Endothelial cell of umbilical vein (primary cell): Measurements from ENCODE around the gene SSNA1. TPM values are rescaled to one million over a fixed set of nuclear protein-coding genes. Genes with fewer than 3 reads are reported as not detected.
A peak's percentile ranks its signal among the peaks of the same experiment; 100 is the strongest.

ENCODE experiments used
- BruUV-seq: library from RNA; stranded (reverse); fragments of 400-500 nt; replicated peaks from 2 replicates; lab custom pipeline; 2021; lab: Mats Ljungman, UMichigan
- CTCF ChIA-PET: fragments of 300-600, 350-600 bp; sonication (Branson Sonifier 250); formaldehyde crosslinking; loops from one replicate; lab custom pipeline; 2021; ENCODE audit warnings: antibody characterized with exemption, inconsistent platforms; lab: Charles Lee
- POLR2A ChIA-PET: fragments of 300-600, 350-600 bp; sonication (Branson Sonifier 250); formaldehyde crosslinking; loops from one replicate; lab custom pipeline; 2021; ENCODE audit warnings: antibody characterized with exemption, inconsistent platforms; lab: Charles Lee
- DNase-seq: peaks from one replicate; pipeline ENCODE4 v3.0.0-alpha.2; 2011; ENCODE audit warnings: low read depth, low spot score
- FAIRE-seq: peaks from 2 replicates; lab custom pipeline; 2011; peaks lifted over from hg19 to GRCh38; lab: Jason Lieb, UNC
- H2AFZ ChIP-seq: 2 replicates; pipeline ENCODE4 v1.6.0; 2012; ENCODE audit warnings: low read depth, low read length, control low read depth, inconsistent platforms
- H3K27ac ChIP-seq: 2 replicates; pipeline ENCODE4 v1.5.1; 2011; ENCODE audit warnings: low read depth, mild to moderate bottlenecking, control low read depth, low read length, moderate library complexity; ENCODE audit not compliant: insufficient read depth
- H3K27me3 ChIP-seq, 2 experiments: 2 replicates each; pipeline versions ENCODE4 v1.6.0 to v1.6.1; 2011; ENCODE audit warnings: low read length in 2 of 2, mixed read lengths in 1 of 2; ENCODE audit not compliant: control insufficient read depth in 2 of 2, insufficient read depth in 2 of 2
- H3K36me3 ChIP-seq, 2 experiments: 2 replicates in 1 of 2; 3 replicates in 1 of 2; pipeline ENCODE4 v1.5.1; 2011; ENCODE audit warnings: low read length in 2 of 2, mild to moderate bottlenecking in 1 of 2, moderate library complexity in 1 of 2; ENCODE audit not compliant: control insufficient read depth in 2 of 2, insufficient read depth in 2 of 2; ENCODE audit errors: extremely low read depth in 1 of 2
- H3K4me1 ChIP-seq: 3 replicates; pipeline ENCODE4 v1.5.1; 2011; ENCODE audit warnings: mild to moderate bottlenecking, low read length; ENCODE audit not compliant: control insufficient read depth, insufficient read depth; ENCODE audit errors: extremely low read depth
- H3K4me2 ChIP-seq: 2 replicates; pipeline ENCODE4 v1.6.1; 2011; ENCODE audit warnings: low read length, control low read depth, mixed read lengths; ENCODE audit not compliant: insufficient read depth
- H3K4me3 ChIP-seq, 3 experiments: fragments of 200-600 bp in 1 of 3; sonication (generic), shearing (Covaris generic) in 1 of 3; replicated peaks in 1 of 3; 2 replicates each; pipeline ENCODE4 v1.5.1; 2011 to 2016; ENCODE audit warnings: control low read depth in 3 of 3, low read length in 3 of 3, mild to moderate bottlenecking in 2 of 3, inconsistent platforms in 1 of 3, low read depth in 1 of 3, moderate library complexity in 1 of 3; ENCODE audit not compliant: insufficient read depth in 1 of 3
- H3K79me2 ChIP-seq: 2 replicates; pipeline ENCODE4 v1.6.0; 2012; ENCODE audit warnings: low read length, inconsistent platforms; ENCODE audit not compliant: control insufficient read depth, insufficient read depth
- H3K9ac ChIP-seq: replicated peaks from 2 replicates; pipeline ENCODE3; 2011; ENCODE audit warnings: low read length, control low read depth; ENCODE audit not compliant: insufficient read depth; ENCODE audit errors: extremely low read depth
- H3K9me1 ChIP-seq: replicated peaks from 3 replicates; pipeline ENCODE4 v1.6.0; 2011; ENCODE audit warnings: mild to moderate bottlenecking, low read length; ENCODE audit not compliant: control insufficient read depth, insufficient read depth; ENCODE audit errors: extremely low read depth
- H3K9me3 ChIP-seq: replicated peaks from 2 replicates; pipeline ENCODE4 v1.5.1; 2012; ENCODE audit warnings: low read length, inconsistent platforms; ENCODE audit not compliant: control insufficient read depth, insufficient read depth
- H4K20me1 ChIP-seq: replicated peaks from 2 replicates; pipeline ENCODE3; 2011; ENCODE audit warnings: mild to moderate bottlenecking, low read length; ENCODE audit not compliant: control insufficient read depth, insufficient read depth; ENCODE audit errors: extremely low read depth
- EZH2 ChIP-seq: IDR thresholded peaks from 2 replicates; pipeline ENCODE4 v1.6.1; 2012; ENCODE audit warnings: borderline replicate concordance, low read depth, mild to moderate bottlenecking, moderate library complexity, low read length, inconsistent platforms; ENCODE audit not compliant: severe bottlenecking
- FOS ChIP-seq: IDR thresholded peaks from 2 replicates; pipeline ENCODE4 v1.6.1; 2011; ENCODE audit warnings: mild to moderate bottlenecking, low read length, moderate library complexity, borderline replicate concordance; ENCODE audit not compliant: insufficient read depth
- GATA2 ChIP-seq: IDR thresholded peaks from 2 replicates; pipeline ENCODE4 v1.7.0; 2011; ENCODE audit warnings: low read depth, mild to moderate bottlenecking, moderate library complexity, mixed read lengths, low read length; ENCODE audit not compliant: insufficient read length, insufficient read depth
- JUN ChIP-seq: IDR thresholded peaks from 2 replicates; pipeline ENCODE4 v1.6.1; 2011; ENCODE audit warnings: borderline replicate concordance, low read depth; ENCODE audit not compliant: insufficient read length, insufficient read depth
- MYC ChIP-seq: IDR thresholded peaks from one replicate; pipeline ENCODE4 v1.6.1; 2011; ENCODE audit warnings: mild to moderate bottlenecking, low read depth, low read length
- POLR2A ChIP-seq: IDR thresholded peaks from 2 replicates; pipeline ENCODE4 v1.6.1; 2012; ENCODE audit warnings: low read depth, mild to moderate bottlenecking, control low read depth, low read length
- POLR2AphosphoS5 ChIP-seq: IDR thresholded peaks from 2 replicates; pipeline ENCODE4 v1.6.1; 2012; ENCODE audit warnings: low read depth, mild to moderate bottlenecking, control low read depth, low read length, moderate library complexity; ENCODE audit not compliant: insufficient read depth
- dilution Hi-C: fragments of 300-500 bp; cut with MboI; formaldehyde crosslinking; loops from one replicate; pipeline ENCODE4 v1.15.0; 2019; ENCODE audit warnings: low sequenced_read_pairs; ENCODE audit not compliant: extremely low pct_ligation_motif_present
- intact Hi-C: fragments of 100-400 bp; cut with micrococcal nuclease; formaldehyde crosslinking; loops from one replicate; pipeline ENCODE4 v1.10.0; 2022
- polyA plus RNA-seq, 4 experiments: library from polyadenylated mRNA; depleted of rRNA in 3 of 4; stranded (reverse) in 3 of 4; unstranded in 1 of 4; fragments of >200 nt; gene quantifications; 2 replicates each; pipeline versions ENCODE4 v1.2.1 to v1.2.3, GENCODE V29; 2011 to 2012; ENCODE audit warnings: missing spikeins in 1 of 4
- total RNA-seq: library from RNA; stranded (reverse); gene quantifications from 2 replicates; pipeline ENCODE4 v1.2.3, GENCODE V29; 2021
- TF ChIP-seq, protein P1 (sequence below): IDR thresholded peaks from 2 replicates; pipeline ENCODE4 v1.6.1; 2011; ENCODE audit not compliant: insufficient read depth, insufficient read length
- TF ChIP-seq, protein P2 (sequence below), 2 donors: IDR thresholded peaks; 1 replicate in 1 of 2; 2 replicates in 1 of 2; pipeline ENCODE4 v1.5.1; 2011; ENCODE audit warnings: low read length in 2 of 2, mild to moderate bottlenecking in 2 of 2, moderate library complexity in 2 of 2, control low read depth in 1 of 2, inconsistent platforms in 1 of 2, low read depth in 1 of 2; ENCODE audit not compliant: insufficient read depth in 1 of 2; ENCODE audit errors: extremely low read depth in 1 of 2

Gene SSNA1
- total and polyA plus RNA-seq, 2 donors (not counting 3 experiments of a cell fraction or from before 2014, with no cell fraction given) = 89.0 to 146 TPM

DNA sequence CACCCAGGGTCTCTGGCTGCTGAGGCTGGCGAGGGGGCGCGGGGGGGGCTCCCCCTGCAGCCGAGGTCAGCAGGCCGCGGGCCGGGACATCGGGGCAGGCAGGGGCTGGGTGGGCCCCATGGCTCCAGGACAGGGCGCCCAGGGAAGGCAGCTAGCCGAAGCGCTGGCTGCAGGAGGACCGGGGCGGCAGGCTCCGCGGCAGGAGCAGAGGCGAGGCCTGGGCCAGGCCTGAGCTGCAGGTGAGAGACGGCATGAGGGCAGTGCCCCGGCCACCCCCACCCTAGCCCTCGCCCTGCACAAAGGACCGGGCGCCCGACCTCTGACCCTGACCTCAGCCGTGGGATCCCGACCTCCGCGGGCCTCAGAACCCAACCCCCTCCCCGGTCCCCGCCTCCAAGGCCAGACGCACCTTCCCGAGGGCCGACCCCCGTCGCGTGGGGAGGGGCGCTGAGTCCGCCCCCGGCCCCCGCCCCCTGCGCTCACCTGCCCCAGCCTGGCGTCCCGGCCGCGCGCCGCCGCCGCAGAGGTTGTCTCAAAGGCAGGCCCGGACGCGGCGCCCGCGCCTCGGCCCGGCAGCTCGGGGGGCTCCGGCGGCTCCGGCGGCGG is 33.1 kb downstream of the SSNA1 start:
- Histone ChIP-seq H3K9ac (no peak overlapping the region), H3K9me1 (no peaks in the 10 kb centered on the region), H3K36me3 (peaks cover 0 to 1% of the 10 kb centered on the region in 2 experiments), H3K27ac (no peak overlapping the region), H3K27me3 (no peaks in the 10 kb centered on the region), H3K4me3 (peak overlapping the region in 1 of 3 experiments; percentile 44), H4K20me1 (no peaks in the 10 kb centered on the region), H3K4me2 (no peak overlapping the region), H2AFZ (no peak overlapping the region), H3K9me3 (no peaks in the 10 kb centered on the region), H3K79me2 (no peaks in the 10 kb centered on the region), H3K4me1 (peaks cover 18% of the 10 kb centered on the region)
- TF ChIP-seq FOS = no peak
- no peak for TF ChIP-seq POLR2AphosphoS5
- no peak for TF ChIP-seq MYC
- no peak for TF ChIP-seq JUN
- TF ChIP-seq, protein P1, sequence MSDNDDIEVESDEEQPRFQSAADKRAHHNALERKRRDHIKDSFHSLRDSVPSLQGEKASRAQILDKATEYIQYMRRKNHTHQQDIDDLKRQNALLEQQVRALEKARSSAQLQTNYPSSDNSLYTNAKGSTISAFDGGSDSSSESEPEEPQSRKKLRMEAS = no peak
- TF ChIP-seq POLR2A = no peak
- TF ChIP-seq GATA2 = no peak
- TF ChIP-seq EZH2 = no peak
- TF ChIP-seq, protein P2, sequence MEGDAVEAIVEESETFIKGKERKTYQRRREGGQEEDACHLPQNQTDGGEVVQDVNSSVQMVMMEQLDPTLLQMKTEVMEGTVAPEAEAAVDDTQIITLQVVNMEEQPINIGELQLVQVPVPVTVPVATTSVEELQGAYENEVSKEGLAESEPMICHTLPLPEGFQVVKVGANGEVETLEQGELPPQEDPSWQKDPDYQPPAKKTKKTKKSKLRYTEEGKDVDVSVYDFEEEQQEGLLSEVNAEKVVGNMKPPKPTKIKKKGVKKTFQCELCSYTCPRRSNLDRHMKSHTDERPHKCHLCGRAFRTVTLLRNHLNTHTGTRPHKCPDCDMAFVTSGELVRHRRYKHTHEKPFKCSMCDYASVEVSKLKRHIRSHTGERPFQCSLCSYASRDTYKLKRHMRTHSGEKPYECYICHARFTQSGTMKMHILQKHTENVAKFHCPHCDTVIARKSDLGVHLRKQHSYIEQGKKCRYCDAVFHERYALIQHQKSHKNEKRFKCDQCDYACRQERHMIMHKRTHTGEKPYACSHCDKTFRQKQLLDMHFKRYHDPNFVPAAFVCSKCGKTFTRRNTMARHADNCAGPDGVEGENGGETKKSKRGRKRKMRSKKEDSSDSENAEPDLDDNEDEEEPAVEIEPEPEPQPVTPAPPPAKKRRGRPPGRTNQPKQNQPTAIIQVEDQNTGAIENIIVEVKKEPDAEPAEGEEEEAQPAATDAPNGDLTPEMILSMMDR (IDR thresholded peaks at IDR 0.05; ENCODE audit: extremely low read depth in 1 of 2, insufficient read depth in 1 of 2, low read depth in 1 of 2, low read length in 2 of 2) = no peak
- DNase-seq (no peak), FAIRE-seq (no peak)
- BruUV-seq = no TSS peak
- ChIA-PET CTCF (interaction anchor here (1.5 to 6.3 kb wide), 3 partner anchors 15 to 21 kb away, joined by 3 to 63 read pairs (median 9); partner anchors contain the start of genes NDOR1, TMEM203 and TPRN), POLR2A (interaction anchor here (0.5 kb wide), 1 partner anchor 74 kb away, joined by 5 read pairs; no protein-coding TSS in a partner anchor)
- intact Hi-C loops (loop anchor here (2.0 kb wide), 1 partner anchor 15 kb away; no protein-coding TSS in a partner anchor), dilution Hi-C loops (no loop called here)
